H1 (cell line): ENCODE data around the gene GPBP1. TPM values are rescaled to one million over a fixed set of nuclear protein-coding genes. Genes with fewer than 3 reads are reported as not detected.

Source experiments
- CTCF ChIA-PET: fragments of 300-600 bp; sonication (Branson Sonifier 250); formaldehyde crosslinking; loops from one replicate; lab custom pipeline; 2021; ENCODE audit not compliant: partially characterized antibody; lab: Charles Lee
- POLR2A ChIA-PET: fragments of 300-600 bp; sonication (Branson Sonifier 250); formaldehyde crosslinking; loops from one replicate; lab custom pipeline; 2021; ENCODE audit warnings: inconsistent platforms; ENCODE audit not compliant: partially characterized antibody; lab: Charles Lee
- DNase-seq, 2 experiments: peaks; one replicate each; pipeline versions ENCODE4 v3.0.0 to v3.0.0-alpha.2; 2010 to 2022; ENCODE audit warnings: low spot score in 2 of 2, low read depth in 1 of 2, mixed read lengths in 1 of 2
- FAIRE-seq: peaks from 2 replicates; lab custom pipeline; 2011; peaks lifted over from hg19 to GRCh38; lab: Jason Lieb, UNC
- H2AFZ ChIP-seq: 2 replicates; pipeline ENCODE4 v1.8.1; 2012; ENCODE audit warnings: low read length, inconsistent platforms
- H2AK5ac ChIP-seq: 2 replicates; pipeline ENCODE4 v1.6.1; 2013; ENCODE audit warnings: low read depth, low read length
- H2BK120ac ChIP-seq: replicated peaks from 2 replicates; pipeline ENCODE3; 2013; ENCODE audit warnings: low read depth, low read length, inconsistent platforms
- H2BK12ac ChIP-seq: 2 replicates; pipeline ENCODE4 v1.6.1; 2013; ENCODE audit warnings: low read depth, low read length
- H2BK15ac ChIP-seq: 2 replicates; pipeline ENCODE4 v1.6.1; 2013; ENCODE audit warnings: low read length
- H2BK20ac ChIP-seq: 2 replicates; pipeline ENCODE4 v1.6.1; 2013; ENCODE audit warnings: low read length
- H2BK5ac ChIP-seq: 2 replicates; pipeline ENCODE4 v1.6.1; 2013; ENCODE audit warnings: low read depth, low read length
- H3K14ac ChIP-seq: 2 replicates; pipeline ENCODE4 v1.6.1; 2013; ENCODE audit warnings: inconsistent platforms; ENCODE audit not compliant: insufficient read length
- H3K18ac ChIP-seq: 2 replicates; pipeline ENCODE4 v1.6.1; 2013; ENCODE audit warnings: low read length; ENCODE audit errors: extremely low read depth
- H3K23ac ChIP-seq: 2 replicates; pipeline ENCODE4 v1.6.1; 2013; ENCODE audit warnings: inconsistent platforms; ENCODE audit not compliant: insufficient read length
- H3K23me2 ChIP-seq: 2 replicates; pipeline ENCODE4 v1.6.1; 2013; ENCODE audit warnings: low read depth, low read length
- H3K27ac ChIP-seq: 2 replicates; pipeline ENCODE4 v1.6.1; 2011; ENCODE audit warnings: low read depth, low read length, inconsistent platforms
- H3K27me3 ChIP-seq, 4 experiments: replicated peaks in 1 of 4; 1 replicate in 1 of 4; 2 replicates in 3 of 4; pipeline versions ENCODE4 v1.6.1 to v1.8.1; 2011 to 2013; ENCODE audit warnings: low read length in 3 of 4, mild to moderate bottlenecking in 3 of 4, inconsistent platforms in 2 of 4, mixed read lengths in 2 of 4, moderate library complexity in 1 of 4; ENCODE audit not compliant: control insufficient read depth in 3 of 4, insufficient read depth in 3 of 4; ENCODE audit errors: extremely low read depth in 1 of 4
- H3K36me3 ChIP-seq, 4 experiments: 2 replicates each; pipeline versions ENCODE4 v1.6.1 to v1.8.1; 2011 to 2013; ENCODE audit warnings: mild to moderate bottlenecking in 4 of 4, low read length in 3 of 4, moderate library complexity in 2 of 4, control low read depth in 1 of 4, inconsistent platforms in 1 of 4; ENCODE audit not compliant: insufficient read depth in 4 of 4, control insufficient read depth in 2 of 4
- H3K4ac ChIP-seq: replicated peaks from 2 replicates; pipeline ENCODE3; 2013; ENCODE audit warnings: low read length, low read depth, mixed read lengths, inconsistent platforms; ENCODE audit not compliant: insufficient read length
- H3K4me1 ChIP-seq, 4 experiments: replicated peaks in 1 of 4; 1 replicate in 1 of 4; 2 replicates in 3 of 4; pipeline versions ENCODE4 v1.6.1 to v1.8.1; 2011 to 2013; ENCODE audit warnings: low read length in 3 of 4, inconsistent platforms in 2 of 4, mixed read lengths in 1 of 4; ENCODE audit not compliant: insufficient read depth in 4 of 4, control insufficient read depth in 3 of 4
- H3K4me2 ChIP-seq, 2 experiments: 2 replicates each; pipeline versions ENCODE4 v1.6.1 to v1.8.1; 2011 to 2013; ENCODE audit warnings: low read depth in 2 of 2, low read length in 2 of 2, control low read depth in 1 of 2, inconsistent platforms in 1 of 2, mild to moderate bottlenecking in 1 of 2; ENCODE audit not compliant: insufficient read depth in 1 of 2
- H3K4me3 ChIP-seq, 4 experiments: fragments of 200-600, 300-600 bp in 1 of 4; sonication (generic), shearing (Covaris generic), sonication (Bioruptor Twin) in 1 of 4; 2 replicates each; pipeline versions ENCODE4 v1.5.1 to v1.8.1; 2011 to 2016; ENCODE audit warnings: low read length in 4 of 4, low read depth in 3 of 4, control low read depth in 2 of 4, inconsistent platforms in 2 of 4, mild to moderate bottlenecking in 2 of 4, mixed read lengths in 1 of 4, moderate library complexity in 1 of 4; ENCODE audit not compliant: insufficient read depth in 2 of 4; ENCODE audit errors: extremely low read depth in 1 of 4
- H3K56ac ChIP-seq: replicated peaks from 2 replicates; pipeline ENCODE3; 2013; ENCODE audit warnings: low read depth, mild to moderate bottlenecking, mixed read lengths, low read length, inconsistent platforms; ENCODE audit not compliant: insufficient read length
- H3K79me1 ChIP-seq: 2 replicates; pipeline ENCODE4 v1.6.1; 2013; ENCODE audit warnings: low read depth, low read length, control low read depth
- H3K79me2 ChIP-seq, 2 experiments: 2 replicates each; pipeline versions ENCODE4 v1.6.1 to v1.8.1; 2012 to 2013; ENCODE audit warnings: low read length in 2 of 2, mild to moderate bottlenecking in 2 of 2, inconsistent platforms in 1 of 2; ENCODE audit not compliant: insufficient read depth in 2 of 2, control insufficient read depth in 1 of 2
- H3K9ac ChIP-seq, 4 experiments: replicated peaks in 1 of 4; 1 replicate in 1 of 4; 2 replicates in 3 of 4; pipeline versions ENCODE4 v1.6.1 to v1.8.1; 2011 to 2013; ENCODE audit warnings: low read depth in 3 of 4, low read length in 3 of 4, control low read depth in 2 of 4, mild to moderate bottlenecking in 2 of 4, moderate library complexity in 2 of 4, inconsistent platforms in 1 of 4; ENCODE audit errors: extremely low read depth in 1 of 4
- H3K9me3 ChIP-seq, 2 experiments: 2 replicates each; pipeline versions ENCODE4 v1.6.1 to v1.8.1; 2012 to 2013; ENCODE audit warnings: mild to moderate bottlenecking in 2 of 2, moderate library complexity in 2 of 2, control low read depth in 1 of 2, inconsistent platforms in 1 of 2, low read depth in 1 of 2, low read length in 1 of 2, mixed read lengths in 1 of 2; ENCODE audit not compliant: insufficient read depth in 2 of 2
- H4K20me1 ChIP-seq, 2 experiments: replicated peaks in 1 of 2; 2 replicates each; pipeline versions ENCODE3 to v1.8.1; 2011 to 2013; ENCODE audit warnings: inconsistent platforms in 2 of 2, low read length in 2 of 2, mild to moderate bottlenecking in 1 of 2; ENCODE audit not compliant: insufficient read depth in 2 of 2, control insufficient read depth in 1 of 2
- H4K5ac ChIP-seq: 2 replicates; pipeline ENCODE4 v1.6.1; 2013; ENCODE audit warnings: low read length, low read depth, mixed read lengths, inconsistent platforms; ENCODE audit not compliant: insufficient read length
- H4K8ac ChIP-seq: 2 replicates; pipeline ENCODE4 v1.8.0; 2013; ENCODE audit warnings: mild to moderate bottlenecking, moderate library complexity, low read length, inconsistent platforms; ENCODE audit not compliant: insufficient read depth; ENCODE audit errors: extremely low read depth
- H4K91ac ChIP-seq: replicated peaks from 2 replicates; pipeline ENCODE3; 2013; ENCODE audit warnings: low read length, mixed read lengths, inconsistent platforms; ENCODE audit not compliant: insufficient read length
- BCL11A ChIP-seq, 2 experiments: IDR thresholded peaks; one replicate each; pipeline ENCODE4 v1.6.1; 2011; ENCODE audit warnings: low read depth in 2 of 2, low read length in 2 of 2, mild to moderate bottlenecking in 2 of 2
- EGR1 ChIP-seq: IDR thresholded peaks from 2 replicates; pipeline ENCODE4 v1.6.1; 2011; ENCODE audit warnings: low read depth, low read length, borderline replicate concordance
- FOSL1 ChIP-seq: IDR thresholded peaks from 2 replicates; pipeline ENCODE4 v1.6.1; 2011; ENCODE audit warnings: mild to moderate bottlenecking, low read depth, low read length, moderate library complexity; ENCODE audit not compliant: insufficient read depth
- HDAC2 ChIP-seq, 2 experiments: fragments of 300-600 bp in 1 of 2; sonication (generic) in 1 of 2; IDR thresholded peaks; 2 replicates each; pipeline ENCODE4 v1.6.1; 2011 to 2012; ENCODE audit warnings: low read depth in 2 of 2, low read length in 2 of 2, mild to moderate bottlenecking in 2 of 2, moderate library complexity in 2 of 2, borderline replicate concordance in 1 of 2, inconsistent platforms in 1 of 2
- KDM1A ChIP-seq: fragments of 200-600, 300-600 bp; sonication (generic); IDR thresholded peaks from 2 replicates; pipeline ENCODE4 v1.7.1; 2016; ENCODE audit warnings: mild to moderate bottlenecking, low read length, borderline replicate concordance
- NANOG ChIP-seq: IDR thresholded peaks from 2 replicates; pipeline ENCODE4 v1.6.1; 2011; ENCODE audit warnings: low read length, low read depth, mild to moderate bottlenecking, inconsistent platforms; ENCODE audit not compliant: insufficient read depth, poor library complexity, severe bottlenecking
- POU5F1 ChIP-seq: IDR thresholded peaks from 2 replicates; pipeline ENCODE4 v1.6.1; 2011; ENCODE audit warnings: low read depth, mild to moderate bottlenecking, low read length, moderate library complexity
- SP1 ChIP-seq: IDR thresholded peaks from 2 replicates; pipeline ENCODE4 v1.6.1; 2011; ENCODE audit warnings: low read depth, low read length
- SRF ChIP-seq: IDR thresholded peaks from 2 replicates; pipeline ENCODE4 v1.6.1; 2011; ENCODE audit warnings: mild to moderate bottlenecking, low read depth, low read length, moderate library complexity
- SUZ12 ChIP-seq: fragments of 200-600 bp; sonication (generic); IDR thresholded peaks from 2 replicates; pipeline ENCODE4 v1.6.1; 2012; ENCODE audit warnings: mild to moderate bottlenecking, inconsistent platforms, low read length, moderate library complexity, mixed read lengths
- YY1 ChIP-seq: IDR thresholded peaks from 2 replicates; pipeline ENCODE4 v1.6.1; 2011; ENCODE audit warnings: low read depth, mild to moderate bottlenecking, low read length
- WGBS, 2 experiments: shearing (Covaris generic) in 1 of 2; methylation state at CpG; one replicate each; pipeline versions ENCODE4 v1.1.6 to v1.1.7; 2013 to 2015; ENCODE audit warnings: low lambda C conversion rate in 2 of 2, mixed read lengths in 2 of 2, inconsistent platforms in 1 of 2, low coverage in 1 of 2, missing lambda C conversion rate in 1 of 2; ENCODE audit not compliant: insufficient replicate concordance in 2 of 2, insufficient coverage in 1 of 2, insufficient read length in 1 of 2; ENCODE audit errors: extremely low coverage in 1 of 2, missing lambda C conversion rate in 1 of 2; 5-methylcytosine and 5-hydroxymethylcytosine counted together
- polyA plus RNA-seq, 7 experiments: library from polyadenylated mRNA; depleted of rRNA in 3 of 7; stranded (reverse) in 5 of 7; unstranded in 2 of 7; fragments of >200 nt in 5 of 7; fragments of 200-250 nt in 2 of 7; gene quantifications; 1 replicate in 5 of 7; 2 replicates in 1 of 7; 4 replicates in 1 of 7; pipeline versions ENCODE4 v1.2.1 to v1.2.3, GENCODE V29; 2011 to 2013; ENCODE audit warnings: missing spikeins in 2 of 7, mixed read lengths in 2 of 7
- total RNA-seq: library from RNA; stranded (reverse); fragmentation: NEBNext Ultra II Directional; extraction: Animal tissue kit (Norgen Biotek cat#: 25700); gene quantifications from 2 replicates; pipeline ENCODE4 v1.2.1, GENCODE V29; 2021
- TF ChIP-seq, protein P1 (sequence below): IDR thresholded peaks from 2 replicates; pipeline ENCODE4 v1.6.1; 2012; ENCODE audit warnings: low read length, inconsistent platforms

GPBP1 gene
- total and polyA plus RNA-seq, 2 of the 8 experiments (the other 6 are each of a cell fraction or from before 2014, with no cell fraction given), result 29.2 to 108 TPM

GRCh38 chr5:57229313-57229712, 55.5 kb downstream of the GPBP1 start:
- no peak for FAIRE-seq
- TF ChIP-seq SP1 (no peak), SRF (no peak), POU5F1 (no peak), BCL11A (IDR thresholded peaks at IDR 0.05; ENCODE audit: low read depth in 2 of 2, low read length in 2 of 2) (no peak), YY1 (no peak), NANOG (no peak), SUZ12 (no peak), EGR1 (no peak), KDM1A (no peak), FOSL1 (no peak), HDAC2 (IDR thresholded peaks at IDR 0.05; ENCODE audit: borderline replicate concordance in 1 of 2, low read depth in 2 of 2, low read length in 2 of 2) (no peak)
- TF ChIP-seq, protein P1, sequence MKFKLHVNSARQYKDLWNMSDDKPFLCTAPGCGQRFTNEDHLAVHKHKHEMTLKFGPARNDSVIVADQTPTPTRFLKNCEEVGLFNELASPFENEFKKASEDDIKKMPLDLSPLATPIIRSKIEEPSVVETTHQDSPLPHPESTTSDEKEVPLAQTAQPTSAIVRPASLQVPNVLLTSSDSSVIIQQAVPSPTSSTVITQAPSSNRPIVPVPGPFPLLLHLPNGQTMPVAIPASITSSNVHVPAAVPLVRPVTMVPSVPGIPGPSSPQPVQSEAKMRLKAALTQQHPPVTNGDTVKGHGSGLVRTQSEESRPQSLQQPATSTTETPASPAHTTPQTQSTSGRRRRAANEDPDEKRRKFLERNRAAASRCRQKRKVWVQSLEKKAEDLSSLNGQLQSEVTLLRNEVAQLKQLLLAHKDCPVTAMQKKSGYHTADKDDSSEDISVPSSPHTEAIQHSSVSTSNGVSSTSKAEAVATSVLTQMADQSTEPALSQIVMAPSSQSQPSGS, result no peak

More at GRCh38 chr5:57229313-57229712, 55.5 kb downstream of the GPBP1 start:
- Histone ChIP-seq H4K5ac (no peak overlapping the region), H3K79me1 (peaks cover 12% of the 10 kb centered on the region; the same call in 1 of the 2 replicates), H3K4me1 (no peaks in the 10 kb centered on the region), H3K4me2 (no peak overlapping the region), H3K27me3 (no peaks in the 10 kb centered on the region), H3K9me3 (no peaks in the 10 kb centered on the region), H4K91ac (no peak overlapping the region), H3K23ac (no peak overlapping the region), H2BK120ac (no peak overlapping the region), H2BK15ac (no peak overlapping the region), H2AFZ (no peak overlapping the region), H4K8ac (no peak overlapping the region), H2BK5ac (no peak overlapping the region), H3K4me3 (no peak overlapping the region), H3K36me3 (peaks cover 0 to 48% (median 16%) of the 10 kb centered on the region in 4 experiments; a peak in 7 of 8 replicates), H3K56ac (no peak overlapping the region), H3K79me2 (peaks cover 4 to 91% of the 10 kb centered on the region in 2 experiments; a peak in 3 of 4 replicates), H3K27ac (no peak overlapping the region), H3K9ac (no peak overlapping the region), H4K20me1 (peaks cover 6 to 15% of the 10 kb centered on the region in 2 experiments), H3K14ac (no peak overlapping the region), H3K4ac (no peak overlapping the region), H3K18ac (no peak overlapping the region), H3K23me2 (no peaks in the 10 kb centered on the region), H2BK12ac (no peak overlapping the region), H2BK20ac (no peak overlapping the region), H2AK5ac (no peak overlapping the region)
- ChIA-PET POLR2A (interaction anchor here (0.6 to 2.4 kb wide), 2 partner anchors 37 to 56 kb away, joined by 4 to 5 read pairs; partner anchors contain the start of gene GPBP1), CTCF (interaction anchor here (0.6 to 1.2 kb wide), 2 partner anchors 9 to 946 kb away, joined by 3 read pairs; no protein-coding TSS in a partner anchor)
- 92% methylated on average over 4 of the region's 4 CpGs; no CpG with 5 or more reads in 1 of the 2 experiments for WGBS, 2 experiments
- no peak for DNase-seq
